ENCODE data around the gene SNED1.

- TF ChIP-seq JUNB (IDR thresholded peaks at IDR 0.05) = no peak
- TF ChIP-seq CTCF (IDR thresholded peaks at IDR 0.05) = no peak
- TF ChIP-seq, protein P1, sequence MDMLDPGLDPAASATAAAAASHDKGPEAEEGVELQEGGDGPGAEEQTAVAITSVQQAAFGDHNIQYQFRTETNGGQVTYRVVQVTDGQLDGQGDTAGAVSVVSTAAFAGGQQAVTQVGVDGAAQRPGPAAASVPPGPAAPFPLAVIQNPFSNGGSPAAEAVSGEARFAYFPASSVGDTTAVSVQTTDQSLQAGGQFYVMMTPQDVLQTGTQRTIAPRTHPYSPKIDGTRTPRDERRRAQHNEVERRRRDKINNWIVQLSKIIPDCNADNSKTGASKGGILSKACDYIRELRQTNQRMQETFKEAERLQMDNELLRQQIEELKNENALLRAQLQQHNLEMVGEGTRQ (IDR thresholded peaks at IDR 0.05) = no peak
- no peak for TF ChIP-seq CEBPB (IDR thresholded peaks at IDR 0.05)
Observed at GRCh38 chr2:241010531-241011295, 12.3 kb downstream of the SNED1 start.
